HepG2 (cell line): Measurements from ENCODE around the gene MCAM. TPM values are rescaled to one million over a fixed set of nuclear protein-coding genes. Genes with fewer than 3 reads are reported as not detected.

Experiments used
- AKNA ChIP-seq: sonication (generic); formaldehyde crosslinking; IDR thresholded peaks from 2 replicates; pipeline ENCODE4 v1.4.0; 2020; ENCODE audit warnings: missing genetic modification reagents, borderline replicate concordance
- BATF2 ChIP-seq: sonication (generic); formaldehyde crosslinking; IDR thresholded peaks from 2 replicates; pipeline ENCODE4 v1.8.0; 2022; ENCODE audit warnings: mild to moderate bottlenecking, missing genetic modification reagents, moderate library complexity
- CREB3 ChIP-seq: sonication (generic); formaldehyde crosslinking; IDR thresholded peaks from 2 replicates; pipeline ENCODE4 v1.5.0; 2020; ENCODE audit warnings: missing genetic modification reagents
- E2F5 ChIP-seq: sonication (generic); formaldehyde crosslinking; conservative IDR thresholded peaks from 2 replicates; pipeline ENCODE4 v1.4.0; 2020; ENCODE audit warnings: missing genetic modification reagents
- ESRRA ChIP-seq: sonication (generic); formaldehyde crosslinking; IDR thresholded peaks from 2 replicates; pipeline ENCODE4 v1.5.1; 2020; ENCODE audit warnings: mild to moderate bottlenecking, low read depth, missing genetic modification reagents
- IRX3 ChIP-seq: sonication (generic); formaldehyde crosslinking; IDR thresholded peaks from 2 replicates; pipeline ENCODE4 v1.8.1; 2023; ENCODE audit warnings: mild to moderate bottlenecking, low read depth, missing genetic modification reagents, borderline replicate concordance
- PTBP1 ChIP-seq: fragments of 200-400 bp; formaldehyde crosslinking; IDR thresholded peaks from 2 replicates; pipeline ENCODE4 v1.6.1; 2018; ENCODE audit warnings: low read length, low read depth; ENCODE audit not compliant: poor library complexity, severe bottlenecking
- REST ChIP-seq, 2 experiments: IDR thresholded peaks; 2 replicates each; pipeline ENCODE4 v1.6.1; 2011 to 2012; ENCODE audit warnings: low read length in 2 of 2, borderline replicate concordance in 1 of 2, low read depth in 1 of 2, mild to moderate bottlenecking in 1 of 2, moderate library complexity in 1 of 2
- TRIM24 ChIP-seq: sonication (generic); formaldehyde crosslinking; IDR thresholded peaks from 2 replicates; pipeline ENCODE4 v1.8.0; 2022; ENCODE audit warnings: mild to moderate bottlenecking, missing genetic modification reagents
- ZNF205 ChIP-seq: IDR thresholded peaks from 2 replicates; pipeline ENCODE4 v1.6.1; 2018; ENCODE audit warnings: missing biosample characterization, missing genetic modification reagents
- ZNF549 ChIP-seq: sonication (generic); formaldehyde crosslinking; IDR thresholded peaks from 2 replicates; pipeline ENCODE4 v1.5.0; 2020; ENCODE audit warnings: missing genetic modification reagents
- ZNF589 ChIP-seq: sonication (generic); formaldehyde crosslinking; conservative IDR thresholded peaks from 2 replicates; pipeline ENCODE4 v1.8.0; 2022; ENCODE audit warnings: mild to moderate bottlenecking, moderate library complexity, missing genetic modification reagents
- ZNF777 ChIP-seq: sonication (generic); formaldehyde crosslinking; IDR thresholded peaks from 2 replicates; pipeline ENCODE4 v1.4.0; 2020; ENCODE audit warnings: missing genetic modification reagents
- ZNF790 ChIP-seq: sonication (generic); formaldehyde crosslinking; IDR thresholded peaks from 2 replicates; pipeline ENCODE4 v1.8.0; 2022; ENCODE audit warnings: missing genetic modification reagents, mild to moderate bottlenecking, borderline replicate concordance
- ZSCAN29 ChIP-seq: sonication (generic); formaldehyde crosslinking; conservative IDR thresholded peaks from 2 replicates; pipeline ENCODE4 v1.4.0; 2020; ENCODE audit warnings: mild to moderate bottlenecking, missing genetic modification reagents
- polyA plus RNA-seq, 8 experiments: library from polyadenylated mRNA; depleted of rRNA in 3 of 8; stranded (reverse) in 7 of 8; unstranded in 1 of 8; fragments of >200 nt; fragmentation: Illumina TruSeq in 4 of 8; extraction: Trizol in 4 of 8; gene quantifications; 2 replicates each; pipeline versions ENCODE4 v1.2.1 to v1.2.3, GENCODE V29; 2011 to 2016; ENCODE audit warnings: low read depth in 4 of 8, missing spikeins in 1 of 8, mixed read lengths in 1 of 8; ENCODE audit not compliant: insufficient read depth in 1 of 8
- total RNA-seq, 5 experiments: library from RNA; depleted of rRNA; stranded (reverse); fragments of >200 nt; fragmentation: Illumina TruSeq; extraction: Trizol; gene quantifications; 2 replicates each; pipeline ENCODE4 v1.2.3, GENCODE V29; 2016; ENCODE audit warnings: low read depth in 1 of 5

MCAM gene
- total and polyA plus RNA-seq, 2 of the 13 experiments (the other 11 are each of a cell fraction or from before 2014, with no cell fraction given), result 12.1 to 15.2 TPM

GRCh38 chr11:119340335-119341221 is 23.6 kb upstream of the MCAM start, which contains the start of gene C1QTNF5 (continued):
- TF ChIP-seq ZNF790, result no peak
- no peak for TF ChIP-seq ZNF589
- no peak for TF ChIP-seq ZNF205 (CRISPR knock-in tag)
- TF ChIP-seq ZSCAN29 (CRISPR knock-in tag), result no peak
- no peak for TF ChIP-seq IRX3 (CRISPR knock-in tag)
- TF ChIP-seq ZNF777 (CRISPR knock-in tag), result peak; percentile 64
- TF ChIP-seq E2F5 (CRISPR knock-in tag), result no peak
- TF ChIP-seq ZNF549 (CRISPR knock-in tag), result no peak
- no peak for TF ChIP-seq PTBP1
- TF ChIP-seq CREB3 (CRISPR knock-in tag), result 0 out of 2 replicates have a peak, but pooled peaks have one; percentile 7
- no peak for TF ChIP-seq ESRRA (CRISPR knock-in tag)
- TF ChIP-seq TRIM24, result no peak
- TF ChIP-seq AKNA (CRISPR knock-in tag), result no peak
- no peak for TF ChIP-seq REST (IDR thresholded peaks at IDR 0.05; ENCODE audit: borderline replicate concordance in 1 of 2, low read depth in 1 of 2, low read length in 2 of 2)
- TF ChIP-seq BATF2 (CRISPR knock-in tag), result no peak
